Mesothelial cell of epicardium (in vitro differentiated cells): ENCODE results near the gene ROBO1. TPM values are rescaled to one million over a fixed set of nuclear protein-coding genes. Genes with fewer than 3 reads are reported as not detected.
A peak's percentile ranks its signal among the peaks of the same experiment; 100 is the strongest.

ENCODE experiments used
- DNase-seq, 2 experiments: peaks; one replicate each; pipeline ENCODE4 v3.0.0; 2021; ENCODE audit warnings: low spot score in 2 of 2; ENCODE audit not compliant: unreplicated experiment in 2 of 2
- H3K27ac Mint-ChIP-seq: 2 replicates; pipeline ENCODE4 v1.8.0; 2021; ENCODE audit warnings: mixed read lengths
- H3K27me3 Mint-ChIP-seq: 2 replicates; pipeline ENCODE4 v1.8.0; 2021; ENCODE audit warnings: low read depth, mixed read lengths
- H3K36me3 Mint-ChIP-seq: 2 replicates; pipeline ENCODE4 v1.8.0; 2021; ENCODE audit warnings: mixed read lengths
- H3K4me1 Mint-ChIP-seq: 2 replicates; pipeline ENCODE4 v1.8.0; 2021; ENCODE audit warnings: mixed read lengths
- H3K4me3 Mint-ChIP-seq: 2 replicates; pipeline ENCODE4 v1.8.0; 2021; ENCODE audit warnings: mild to moderate bottlenecking, moderate library complexity, mixed read lengths
- H3K9me3 Mint-ChIP-seq: 2 replicates; pipeline ENCODE4 v1.8.0; 2021; ENCODE audit warnings: mixed read lengths
- total RNA-seq: library from RNA; stranded (reverse); gene quantifications from 3 replicates; pipeline ENCODE4 v1.2.1, GENCODE V29; 2021
- TF ChIP-seq, protein P1 (sequence below): fragments of 200-600 bp; sonication (generic); IDR thresholded peaks from one replicate; pipeline ENCODE4 v1.5.0; 2021; ENCODE audit warnings: antibody characterized with exemption; ENCODE audit not compliant: unreplicated experiment

Gene ROBO1
- total RNA-seq, 1 donor from 2014 or later = 143 TPM

DNA sequence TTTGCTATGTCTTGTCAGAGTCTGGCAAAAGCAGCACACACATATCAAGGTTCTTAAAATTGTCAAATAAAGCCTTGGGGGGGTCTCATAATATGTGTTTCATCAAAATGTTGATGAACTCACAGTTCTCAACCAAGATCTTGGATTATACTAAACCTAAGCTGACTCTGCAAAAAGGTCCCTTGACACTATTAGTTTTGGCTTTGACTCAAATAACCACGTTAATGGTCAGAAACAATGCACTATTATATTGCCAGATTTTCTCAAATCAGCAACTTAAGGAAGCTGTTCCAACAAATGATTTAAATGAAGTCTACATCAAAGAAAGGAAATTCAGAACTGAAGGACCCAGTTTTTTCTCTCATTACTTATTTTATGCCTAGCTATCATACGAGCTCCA is 1063.9 kb downstream of the ROBO1 start:
- Mint-ChIP-seq H3K4me1 (peaks cover 47% of the 10 kb centered on the region), H3K27ac (peak overlapping the region; percentile 69), H3K4me3 (no peak overlapping the region), H3K9me3 (no peaks in the 10 kb centered on the region), H3K36me3 (peaks cover 10% of the 10 kb centered on the region), H3K27me3 (no peaks in the 10 kb centered on the region)
- TF ChIP-seq, protein P1, sequence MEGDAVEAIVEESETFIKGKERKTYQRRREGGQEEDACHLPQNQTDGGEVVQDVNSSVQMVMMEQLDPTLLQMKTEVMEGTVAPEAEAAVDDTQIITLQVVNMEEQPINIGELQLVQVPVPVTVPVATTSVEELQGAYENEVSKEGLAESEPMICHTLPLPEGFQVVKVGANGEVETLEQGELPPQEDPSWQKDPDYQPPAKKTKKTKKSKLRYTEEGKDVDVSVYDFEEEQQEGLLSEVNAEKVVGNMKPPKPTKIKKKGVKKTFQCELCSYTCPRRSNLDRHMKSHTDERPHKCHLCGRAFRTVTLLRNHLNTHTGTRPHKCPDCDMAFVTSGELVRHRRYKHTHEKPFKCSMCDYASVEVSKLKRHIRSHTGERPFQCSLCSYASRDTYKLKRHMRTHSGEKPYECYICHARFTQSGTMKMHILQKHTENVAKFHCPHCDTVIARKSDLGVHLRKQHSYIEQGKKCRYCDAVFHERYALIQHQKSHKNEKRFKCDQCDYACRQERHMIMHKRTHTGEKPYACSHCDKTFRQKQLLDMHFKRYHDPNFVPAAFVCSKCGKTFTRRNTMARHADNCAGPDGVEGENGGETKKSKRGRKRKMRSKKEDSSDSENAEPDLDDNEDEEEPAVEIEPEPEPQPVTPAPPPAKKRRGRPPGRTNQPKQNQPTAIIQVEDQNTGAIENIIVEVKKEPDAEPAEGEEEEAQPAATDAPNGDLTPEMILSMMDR = no peak
- DNase-seq = no peak

DNA sequence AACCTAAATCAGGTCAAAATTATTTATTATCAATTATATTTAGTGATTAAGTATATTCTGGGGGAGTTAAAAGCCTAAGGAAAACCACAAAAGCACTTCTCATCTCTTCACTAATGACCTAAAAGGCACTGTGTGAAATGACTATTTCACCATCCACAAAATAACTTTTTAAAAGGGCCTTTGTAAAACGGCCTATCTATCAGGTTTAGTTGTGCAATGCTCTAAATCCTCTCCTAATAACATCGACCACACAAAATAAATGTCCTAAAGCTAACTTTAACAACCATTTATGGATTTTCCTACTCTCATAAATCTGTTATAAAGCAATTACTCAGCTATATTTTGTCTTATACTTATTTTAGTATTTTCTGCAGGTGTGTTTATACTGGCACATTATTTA is 1066.3 kb downstream of the ROBO1 start:
- no peaks in the 10 kb centered on the region for H3K9me3 Mint-ChIP-seq
- TF ChIP-seq, protein P1 = no peak
- peaks cover 47% of the 10 kb centered on the region for H3K4me1 Mint-ChIP-seq
- DNase-seq = no peak
- H3K27me3 Mint-ChIP-seq = no peaks in the 10 kb centered on the region
- H3K36me3 Mint-ChIP-seq = peaks cover 10% of the 10 kb centered on the region
- H3K4me3 Mint-ChIP-seq = no peak overlapping the region
- no peak overlapping the region for H3K27ac Mint-ChIP-seq

DNA sequence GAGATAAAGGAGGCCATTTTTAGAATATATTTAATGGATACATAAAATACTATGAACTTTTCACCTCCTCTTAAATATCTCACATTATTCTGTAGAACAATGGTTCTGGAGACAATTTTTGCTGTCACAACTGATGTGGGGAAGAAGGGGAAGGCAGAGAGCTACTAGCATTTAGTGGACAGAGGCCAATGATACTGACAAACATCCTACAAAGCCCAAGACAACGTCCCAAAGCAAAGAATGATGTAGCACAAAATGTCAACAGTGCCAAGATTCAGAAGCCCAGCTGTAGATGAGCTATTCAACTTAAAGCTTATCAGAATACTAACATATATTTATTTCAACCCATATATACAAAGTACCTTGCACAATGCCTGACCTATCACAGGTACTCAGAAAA is 1069.4 kb downstream of the ROBO1 start:
- peaks cover 52% of the 10 kb centered on the region for H3K4me1 Mint-ChIP-seq
- H3K4me3 Mint-ChIP-seq = no peak overlapping the region
- TF ChIP-seq, protein P1 = no peak
- H3K36me3 Mint-ChIP-seq = peaks cover 4% of the 10 kb centered on the region
- H3K27ac Mint-ChIP-seq = no peak overlapping the region
- H3K9me3 Mint-ChIP-seq = no peaks in the 10 kb centered on the region
- H3K27me3 Mint-ChIP-seq = no peaks in the 10 kb centered on the region
- DNase-seq = no peak

DNA sequence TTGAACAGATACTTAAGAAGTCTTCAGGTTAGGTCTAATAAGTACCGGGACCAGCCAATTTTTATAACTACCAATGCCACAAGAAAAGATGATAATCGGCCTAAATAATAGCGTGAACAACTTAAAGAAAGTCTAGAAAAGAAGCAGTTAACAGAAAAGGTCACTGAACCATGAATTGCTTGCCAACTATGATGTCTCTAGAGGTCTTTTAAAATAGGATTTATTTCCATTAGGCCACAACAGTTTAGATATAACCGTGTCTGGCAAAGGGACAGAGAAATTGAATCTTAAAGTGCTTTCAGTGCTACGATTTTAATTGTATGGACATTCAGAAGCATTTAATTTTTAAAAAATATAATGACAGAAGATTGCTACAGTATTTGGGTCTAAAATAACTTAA is 1070.4 kb downstream of the ROBO1 start:
- TF ChIP-seq, protein P1 = no peak
- Mint-ChIP-seq H3K27me3 (no peaks in the 10 kb centered on the region), H3K27ac (peak overlapping the region; percentile 41), H3K4me3 (no peak overlapping the region), H3K36me3 (peaks cover 11% of the 10 kb centered on the region), H3K9me3 (no peaks in the 10 kb centered on the region), H3K4me1 (peaks cover 43% of the 10 kb centered on the region)
- no peak for DNase-seq

DNA sequence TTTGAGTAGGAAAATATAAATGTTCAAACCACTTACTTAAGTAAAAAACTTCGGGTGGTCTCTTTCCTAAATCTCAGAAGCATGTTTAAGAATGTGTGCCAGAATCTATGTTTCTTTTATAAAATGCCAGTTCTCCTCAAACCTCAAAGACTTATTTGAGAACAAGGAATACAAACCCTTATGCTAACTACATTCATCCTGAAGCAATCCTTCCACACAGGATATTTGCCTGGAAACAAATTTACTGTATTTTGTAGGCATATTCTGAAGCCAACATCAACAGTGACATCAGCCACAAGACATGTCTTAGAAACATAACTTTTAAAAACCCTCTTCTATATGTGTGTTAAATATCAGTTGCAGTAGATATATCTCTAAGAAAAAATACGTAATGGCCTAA is 1077.0 kb downstream of the ROBO1 start:
- TF ChIP-seq, protein P1 = no peak
- no peaks in the 10 kb centered on the region for H3K9me3 Mint-ChIP-seq
- peaks cover 13% of the 10 kb centered on the region for H3K36me3 Mint-ChIP-seq
- no peak for DNase-seq
- no peak overlapping the region for H3K4me3 Mint-ChIP-seq
- H3K27ac Mint-ChIP-seq = peak overlapping the region; percentile 63
- H3K4me1 Mint-ChIP-seq = peaks cover 17% of the 10 kb centered on the region
- H3K27me3 Mint-ChIP-seq = no peaks in the 10 kb centered on the region

DNA sequence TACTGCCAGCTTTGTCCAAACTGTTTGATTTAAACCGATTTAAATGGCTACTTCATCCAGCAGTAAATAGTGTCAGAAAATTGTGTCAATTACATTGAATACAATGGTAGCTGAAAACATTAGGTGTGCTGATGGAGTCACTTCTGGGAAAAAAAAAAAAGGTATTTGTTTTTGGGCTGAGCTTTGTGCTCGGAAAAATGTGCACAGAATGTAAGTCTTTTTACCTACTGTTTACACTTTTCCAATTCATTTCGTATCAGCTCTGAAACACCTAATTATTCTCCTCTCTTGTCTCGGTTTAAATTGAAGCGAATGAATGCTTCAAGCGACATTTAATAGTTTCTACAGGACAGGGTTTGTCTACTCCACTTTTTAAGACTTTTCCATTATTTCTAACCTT is 1078.4 kb downstream of the ROBO1 start:
- peaks cover 13% of the 10 kb centered on the region for H3K4me1 Mint-ChIP-seq
- peaks cover 22% of the 10 kb centered on the region for H3K36me3 Mint-ChIP-seq
- DNase-seq = no peak
- peaks cover 1% of the 10 kb centered on the region for H3K9me3 Mint-ChIP-seq
- H3K27me3 Mint-ChIP-seq = no peaks in the 10 kb centered on the region
- H3K27ac Mint-ChIP-seq = no peak overlapping the region
- no peak overlapping the region for H3K4me3 Mint-ChIP-seq
- TF ChIP-seq, protein P1 = no peak
